Stimulated activated CD4-positive, alpha-beta T cell treated with anti-CD3 and anti-CD28 coated beads, Interleukin-12 subunit alpha, Interleukin-12 subunit beta, amount 100 ng/mL, for 4 hours (primary cell): ENCODE data around the gene USP43.

Experiments
- DNase-seq: peaks from one replicate; pipeline ENCODE4 v3.0.0-alpha.2; 2020

Gene USP43

DNA sequence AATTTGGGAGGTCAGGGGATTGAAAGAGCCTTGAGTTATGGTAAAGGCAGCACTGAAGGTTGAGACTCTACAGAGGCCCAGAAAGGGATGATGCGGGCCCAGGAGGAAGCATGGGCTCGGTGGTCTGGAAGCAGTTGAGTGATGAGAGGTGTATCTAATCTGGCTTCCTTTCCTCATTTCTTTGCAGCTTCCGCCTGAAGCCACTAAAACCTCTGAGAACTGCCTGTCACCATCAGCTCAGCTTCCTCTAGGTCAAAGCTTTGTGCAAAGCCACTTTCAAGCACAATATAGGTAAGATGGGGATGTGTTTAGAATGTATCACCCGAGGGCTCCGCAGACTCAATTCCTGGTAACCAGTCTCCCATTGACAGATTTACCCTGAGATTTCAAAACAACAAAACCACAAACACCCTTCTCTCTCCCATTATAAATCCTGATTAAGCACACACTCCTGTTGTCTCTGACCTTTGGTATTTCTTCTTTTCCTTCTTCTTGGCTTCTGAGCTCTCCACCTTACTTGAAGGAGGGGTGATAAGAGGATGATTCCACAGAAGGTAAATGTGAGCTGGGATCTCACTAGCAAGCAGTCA is 21.2 kb downstream of the USP43 start:
- no peak for DNase-seq

DNA sequence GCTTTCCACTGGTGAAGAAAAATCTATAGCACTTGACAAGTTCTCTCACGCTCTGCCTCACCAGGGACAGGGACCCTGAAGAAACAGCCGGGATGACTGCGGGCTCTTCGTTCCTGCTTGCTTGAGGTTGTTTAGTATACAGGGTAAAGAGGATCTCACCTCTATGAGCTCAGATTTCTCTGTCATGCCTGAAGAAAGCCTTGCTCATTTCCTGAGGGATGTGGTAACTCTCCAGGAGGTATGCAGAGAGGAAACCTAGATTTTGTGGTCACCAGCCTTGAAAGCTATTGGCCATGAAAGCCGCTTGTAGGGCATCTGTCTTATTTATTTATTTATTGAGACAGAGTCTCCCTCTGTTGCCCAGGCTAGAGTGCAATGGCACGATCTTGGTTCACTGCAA is 23.2 kb downstream of the USP43 start:
- DNase-seq, result no peak

DNA sequence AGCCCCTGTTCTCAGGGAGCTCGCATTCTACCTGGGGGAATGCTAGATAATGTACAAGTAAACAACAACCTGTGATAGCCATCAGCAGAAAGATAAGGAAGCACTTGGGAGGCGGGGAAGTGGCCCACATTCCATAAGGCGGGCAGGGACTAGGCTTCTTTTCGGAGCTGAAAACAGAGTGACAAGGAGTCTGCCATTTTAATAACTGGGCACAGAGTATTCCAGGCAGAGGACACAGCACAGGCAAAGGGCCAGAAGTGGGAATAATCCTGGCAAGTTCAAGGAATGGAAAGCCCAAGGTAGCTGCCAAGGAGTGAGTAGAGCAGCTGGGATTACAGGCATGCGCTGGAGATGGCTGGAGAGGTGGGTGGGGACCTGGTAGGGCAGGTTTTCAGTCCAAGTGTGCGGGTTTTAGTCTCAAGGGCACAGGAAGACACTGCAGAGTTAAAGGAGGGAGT is 24.3 kb downstream of the USP43 start:
- no peak for DNase-seq

DNA sequence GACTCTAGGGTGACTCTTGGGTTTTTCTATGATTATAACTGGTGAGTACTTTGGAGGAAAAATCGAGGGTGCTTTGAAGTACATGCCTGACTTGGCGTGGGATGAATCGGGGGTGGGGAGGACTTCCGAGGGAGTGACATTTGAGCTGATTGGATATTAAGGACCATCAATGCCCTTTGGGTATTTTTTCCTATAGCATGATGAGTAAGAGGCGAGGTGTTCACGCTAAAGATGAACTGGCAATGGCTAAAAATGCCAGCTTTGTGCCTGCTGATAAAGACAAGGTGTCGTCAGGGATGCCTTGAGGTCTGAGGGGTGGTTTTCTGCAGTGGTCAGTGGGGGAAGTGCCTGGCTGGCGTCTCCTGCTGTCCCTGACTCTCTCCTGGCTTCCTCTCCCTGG is 25.3 kb downstream of the USP43 start:
- no peak for DNase-seq

DNA sequence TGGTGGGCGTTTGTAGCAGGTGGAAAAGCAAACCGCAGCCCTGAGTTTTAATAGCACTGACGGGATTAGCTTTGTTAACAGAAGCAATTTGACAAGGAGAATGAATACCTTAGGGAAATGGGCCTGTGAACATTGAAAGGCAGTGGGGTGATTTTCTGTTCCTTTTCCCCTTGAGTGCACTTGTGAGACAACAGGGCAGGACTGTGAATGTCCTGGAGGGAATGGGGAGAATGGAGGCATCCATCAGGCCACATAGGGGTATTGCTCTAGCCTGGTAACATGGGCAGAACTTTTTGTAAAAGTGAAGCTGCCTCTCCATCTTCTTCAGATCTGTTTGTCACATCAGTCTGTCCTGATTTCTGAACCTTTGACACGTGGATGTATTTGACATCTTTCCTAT is 26.2 kb downstream of the USP43 start:
- no peak for DNase-seq

DNA sequence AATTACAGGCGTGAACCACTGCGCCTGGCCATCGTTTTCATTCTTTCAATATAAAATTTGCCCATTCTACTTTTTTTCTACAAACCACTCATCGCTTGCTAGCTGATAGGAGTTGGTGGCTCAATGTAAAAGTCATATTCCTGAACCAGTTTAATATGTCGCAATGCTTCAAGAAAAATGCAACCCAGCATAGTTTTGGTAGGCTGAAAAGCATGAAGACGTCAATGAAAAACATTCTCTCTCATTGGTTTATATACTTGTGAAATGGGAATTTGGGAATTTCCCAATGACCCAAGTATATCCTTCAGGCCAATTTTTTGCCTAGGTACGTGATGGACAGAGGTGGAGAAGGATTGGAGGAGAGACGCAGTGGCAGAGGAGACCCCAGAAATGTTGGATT is 26.9 kb downstream of the USP43 start:
- DNase-seq, result no peak

DNA sequence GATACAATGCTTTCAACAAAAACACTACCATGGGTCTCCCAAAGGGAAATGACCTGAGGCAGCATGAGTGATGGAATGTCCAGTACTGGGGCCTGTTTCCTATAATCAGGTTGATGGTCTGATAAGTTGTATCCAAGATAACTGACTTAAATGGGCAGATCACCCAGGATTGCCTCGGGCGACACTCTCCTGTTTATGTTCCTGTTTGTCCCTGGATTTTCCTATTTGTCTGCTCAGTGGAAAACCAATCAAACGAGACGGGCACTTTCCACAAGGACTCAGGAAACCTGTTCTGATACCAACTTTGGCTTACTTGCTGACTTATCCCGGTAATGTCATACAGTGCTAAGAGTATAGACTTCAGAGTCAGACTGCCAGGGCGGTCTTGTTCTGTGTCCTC is 27.4 kb downstream of the USP43 start:
- no peak for DNase-seq

DNA sequence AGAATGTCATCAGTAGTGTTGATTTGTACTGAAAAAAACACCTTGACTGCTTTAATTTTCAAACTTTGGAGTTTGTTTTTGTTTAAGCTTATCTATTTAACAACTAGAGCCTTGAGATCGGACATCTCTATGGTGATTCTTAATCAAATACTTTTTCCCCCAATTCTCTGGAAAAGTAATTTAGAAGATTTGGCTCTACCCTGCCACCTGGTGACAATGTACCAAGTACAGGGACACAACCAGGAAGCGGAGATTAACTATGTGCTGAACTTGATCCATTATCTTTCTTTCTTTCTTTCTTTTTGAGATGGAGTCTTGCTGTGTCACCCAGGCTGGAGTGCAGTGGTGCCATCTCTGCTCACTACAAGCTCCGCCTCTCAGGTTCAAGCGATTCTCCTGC is 30.8 kb downstream of the USP43 start:
- no peak for DNase-seq

DNA sequence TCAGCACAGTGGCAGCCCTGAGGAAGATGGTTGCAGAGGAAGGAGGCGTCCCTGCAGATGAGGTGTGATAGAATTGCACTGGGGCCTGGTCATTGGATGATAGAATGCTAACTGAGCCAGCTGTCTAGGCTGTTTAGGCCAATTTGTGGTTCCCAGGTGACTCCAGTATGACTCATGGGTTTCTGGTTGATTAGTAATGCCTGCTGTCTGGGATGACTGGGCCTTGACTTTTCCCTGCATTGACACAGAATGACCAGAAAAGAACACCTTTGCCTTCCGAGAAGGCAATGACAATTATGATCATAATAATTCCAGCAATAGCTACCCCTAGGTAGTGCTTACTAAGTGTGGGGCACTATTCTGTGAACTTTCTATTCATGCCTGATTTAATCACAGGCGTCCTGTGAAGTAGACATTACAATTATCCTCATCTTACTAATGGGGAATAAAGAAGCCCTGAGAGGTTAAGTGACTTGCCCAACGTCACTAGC is 31.5 kb downstream of the USP43 start:
- no peak for DNase-seq

DNA sequence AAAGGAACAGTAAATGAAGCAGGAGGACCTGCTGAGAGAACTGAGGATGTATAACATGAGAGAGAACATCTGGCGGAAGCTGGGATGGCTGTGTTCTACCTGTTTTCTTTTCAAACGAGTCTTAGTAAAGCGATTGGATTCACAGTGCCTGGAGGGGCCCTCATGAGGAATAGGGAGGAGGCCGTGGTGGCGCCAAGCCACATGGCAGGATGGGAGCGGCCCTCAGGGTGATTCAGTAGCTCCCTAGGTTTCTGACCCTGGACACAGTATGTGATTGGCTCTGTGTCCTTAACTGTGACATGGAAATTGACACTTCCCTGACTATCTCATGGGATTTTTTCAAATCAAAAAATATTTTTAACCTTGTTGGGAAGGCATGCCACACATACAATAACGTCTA is 32.1 kb downstream of the USP43 start:
- no peak for DNase-seq

DNA sequence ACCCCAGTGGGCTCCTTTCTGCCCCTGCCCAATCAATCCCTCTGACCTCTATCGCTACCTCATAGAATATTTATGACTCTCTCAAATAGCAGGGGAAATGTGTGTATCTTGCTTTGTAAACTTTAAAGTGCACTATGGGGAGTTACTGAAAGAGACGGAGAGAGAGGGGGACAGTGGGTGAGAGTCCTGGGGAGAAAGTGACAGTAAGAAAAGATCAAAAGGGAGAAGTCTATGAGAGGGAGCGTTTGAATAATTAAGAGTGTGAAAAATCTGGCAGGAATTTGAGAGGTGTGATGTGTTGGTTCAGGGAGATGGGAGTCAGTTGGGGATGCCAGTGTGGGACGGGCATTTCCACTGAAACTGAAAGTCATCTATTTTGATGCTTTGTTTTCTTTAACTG is 32.6 kb downstream of the USP43 start:
- no peak for DNase-seq

DNA sequence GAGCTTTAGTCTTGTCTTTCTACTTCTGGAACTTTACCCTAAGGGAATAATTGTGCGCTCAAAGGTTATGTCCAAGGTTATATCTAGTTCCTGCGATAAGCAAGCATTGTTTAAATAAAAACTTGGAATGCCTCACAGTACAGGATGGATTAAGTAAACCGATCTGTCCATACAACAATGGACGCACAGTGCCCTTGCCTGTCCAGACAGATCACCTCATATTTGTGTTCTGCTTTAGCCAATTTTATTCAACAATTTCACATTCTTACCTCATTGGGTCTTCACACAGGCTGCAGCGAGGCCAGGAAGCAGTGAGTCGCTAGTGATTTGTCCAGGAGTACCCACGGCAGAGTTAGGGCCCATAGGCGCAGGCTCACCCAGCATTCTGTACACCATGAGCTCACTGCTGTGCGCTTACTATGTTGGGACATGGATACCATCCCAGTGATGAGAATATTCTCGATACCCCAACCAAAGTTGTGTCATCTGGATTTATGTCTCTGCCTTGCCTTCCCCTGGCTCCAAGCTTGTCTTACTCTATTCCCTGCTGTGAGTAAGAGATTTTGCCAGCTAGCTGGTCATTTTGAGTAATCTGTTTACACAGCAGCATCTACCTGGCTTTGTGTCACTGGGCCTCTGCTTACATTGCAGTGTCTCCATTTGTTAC is 39.8 kb downstream of the USP43 start:
- no peak for DNase-seq

DNA sequence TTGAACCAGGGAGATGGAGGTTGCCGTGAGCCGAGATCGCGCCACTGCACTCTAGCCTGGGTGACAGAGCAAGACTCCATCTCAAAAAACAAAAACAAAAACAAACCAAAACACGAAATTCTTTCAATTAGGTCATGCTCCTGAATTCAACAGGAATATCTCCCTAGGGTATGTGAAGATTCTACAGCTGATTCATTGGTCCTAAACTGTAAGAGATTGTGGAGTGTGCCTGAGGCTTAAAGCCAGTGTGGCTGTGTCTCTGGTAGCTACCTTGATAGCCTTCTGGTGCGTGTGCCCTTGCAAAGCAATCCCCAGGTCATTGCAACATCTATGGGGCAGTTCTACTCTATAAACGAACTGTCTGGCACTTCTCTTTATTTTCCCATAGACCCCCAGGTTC is 48.4 kb downstream of the USP43 start:
- no peak for DNase-seq

DNA sequence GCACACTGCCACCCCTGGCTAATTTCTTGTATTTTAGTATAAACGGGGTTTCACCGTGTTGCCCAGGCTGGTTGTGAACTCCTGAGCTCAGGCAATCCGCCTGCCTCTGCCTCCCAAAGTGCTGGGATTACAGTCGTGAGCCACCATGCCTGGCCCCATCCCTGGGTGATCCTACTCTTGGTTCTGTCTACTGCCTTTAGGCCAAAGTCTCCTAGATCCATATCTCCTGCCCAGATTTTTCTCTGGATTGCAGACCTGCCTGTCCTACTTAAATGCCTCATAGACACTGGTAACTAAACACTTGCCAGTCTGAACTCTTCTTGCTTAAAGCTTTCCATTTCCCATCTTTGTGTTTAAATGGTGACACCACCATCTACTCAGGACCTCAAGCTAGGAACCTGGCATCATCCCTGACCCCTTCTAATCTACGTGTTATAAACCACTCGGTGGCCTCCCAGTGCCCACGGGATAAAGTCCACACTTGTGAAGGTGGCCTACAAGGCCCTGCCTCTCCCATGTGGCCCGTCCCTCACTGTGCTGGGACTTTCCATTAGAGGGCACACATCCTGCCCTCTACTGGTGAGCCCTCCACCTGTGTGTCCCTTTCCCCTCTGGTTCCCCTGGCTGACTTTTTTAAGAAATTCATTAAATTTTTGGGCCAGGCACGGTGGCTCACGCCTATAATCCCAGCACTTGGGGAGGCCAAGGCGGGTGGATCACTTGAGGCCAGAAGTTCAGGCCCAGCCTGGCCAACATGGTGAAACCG is 51.1 kb downstream of the USP43 start:
- DNase-seq, result no peak

DNA sequence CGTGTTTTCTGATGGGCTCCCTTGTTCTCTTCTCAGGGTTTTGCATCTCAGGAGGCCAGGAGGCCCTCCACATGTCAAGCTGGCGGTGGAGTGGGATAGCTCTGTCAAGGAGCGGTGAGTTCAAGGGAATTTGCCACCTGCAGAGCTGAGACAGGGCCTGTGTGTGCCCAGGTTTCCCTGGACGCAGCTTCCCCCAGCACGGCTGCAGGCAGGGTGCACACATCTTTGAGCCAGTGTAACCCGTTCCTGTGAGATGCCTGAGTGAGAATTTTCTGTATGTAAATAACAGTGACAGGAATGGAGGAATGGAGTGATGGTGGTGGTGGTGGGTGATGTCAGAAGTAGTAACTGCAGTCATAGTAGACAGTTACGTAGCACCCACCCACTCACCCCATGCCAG is 54.8 kb downstream of the USP43 start:
- no peak for DNase-seq

DNA sequence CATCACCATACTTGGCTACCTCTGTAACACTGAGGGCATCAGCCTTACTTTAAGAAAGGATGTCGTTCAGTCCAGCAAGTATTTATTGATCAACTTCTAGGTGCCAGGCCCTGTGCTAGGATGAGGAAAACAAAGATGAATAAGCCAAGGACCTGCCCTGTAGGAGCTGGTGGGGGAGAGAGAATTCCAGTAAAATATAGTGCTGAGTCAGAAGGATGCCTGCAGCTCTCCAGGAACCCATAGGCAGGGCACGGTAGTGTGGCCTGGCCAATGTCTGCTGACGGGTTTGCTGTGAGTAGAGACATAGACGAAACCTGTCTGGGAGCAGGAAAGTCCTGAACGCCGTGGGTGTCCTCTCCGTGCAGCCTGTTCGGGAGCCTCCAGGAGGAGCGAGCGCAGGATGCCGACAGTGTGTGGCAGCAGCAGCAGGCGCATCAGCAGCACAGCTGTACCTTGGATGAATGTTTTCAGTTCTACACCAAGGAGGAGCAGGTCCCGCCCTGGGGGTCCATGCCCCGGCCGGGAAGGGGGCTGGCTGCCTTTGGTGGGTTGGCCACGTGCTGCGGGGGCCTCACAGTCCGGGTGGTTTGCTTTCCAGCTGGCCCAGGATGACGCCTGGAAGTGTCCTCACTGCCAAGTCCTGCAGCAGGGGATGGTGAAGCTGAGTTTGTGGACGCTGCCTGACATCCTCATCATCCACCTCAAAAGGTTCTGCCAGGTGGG is 55.6 kb downstream of the USP43 start:
- DNase-seq, result no peak

DNA sequence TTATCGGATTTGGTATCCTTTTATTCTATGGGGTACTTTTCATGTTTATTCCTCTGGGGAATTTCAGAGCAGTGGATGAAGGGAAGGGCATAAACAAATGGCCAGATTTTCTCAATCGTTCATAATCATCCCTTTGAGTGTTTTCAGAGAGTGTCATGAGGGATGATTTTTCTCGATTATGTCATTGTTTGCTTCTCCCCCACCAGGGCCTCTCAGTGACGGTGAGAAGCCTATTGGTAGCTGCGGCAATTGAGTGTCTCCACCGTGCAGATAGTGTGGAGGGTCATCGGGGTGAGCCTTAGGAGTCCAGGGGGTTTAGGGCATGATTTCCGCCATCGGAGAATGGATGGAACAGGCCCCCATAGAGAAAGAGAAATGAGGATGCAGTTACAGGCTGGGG is 57.2 kb downstream of the USP43 start:
- DNase-seq, result no peak

DNA sequence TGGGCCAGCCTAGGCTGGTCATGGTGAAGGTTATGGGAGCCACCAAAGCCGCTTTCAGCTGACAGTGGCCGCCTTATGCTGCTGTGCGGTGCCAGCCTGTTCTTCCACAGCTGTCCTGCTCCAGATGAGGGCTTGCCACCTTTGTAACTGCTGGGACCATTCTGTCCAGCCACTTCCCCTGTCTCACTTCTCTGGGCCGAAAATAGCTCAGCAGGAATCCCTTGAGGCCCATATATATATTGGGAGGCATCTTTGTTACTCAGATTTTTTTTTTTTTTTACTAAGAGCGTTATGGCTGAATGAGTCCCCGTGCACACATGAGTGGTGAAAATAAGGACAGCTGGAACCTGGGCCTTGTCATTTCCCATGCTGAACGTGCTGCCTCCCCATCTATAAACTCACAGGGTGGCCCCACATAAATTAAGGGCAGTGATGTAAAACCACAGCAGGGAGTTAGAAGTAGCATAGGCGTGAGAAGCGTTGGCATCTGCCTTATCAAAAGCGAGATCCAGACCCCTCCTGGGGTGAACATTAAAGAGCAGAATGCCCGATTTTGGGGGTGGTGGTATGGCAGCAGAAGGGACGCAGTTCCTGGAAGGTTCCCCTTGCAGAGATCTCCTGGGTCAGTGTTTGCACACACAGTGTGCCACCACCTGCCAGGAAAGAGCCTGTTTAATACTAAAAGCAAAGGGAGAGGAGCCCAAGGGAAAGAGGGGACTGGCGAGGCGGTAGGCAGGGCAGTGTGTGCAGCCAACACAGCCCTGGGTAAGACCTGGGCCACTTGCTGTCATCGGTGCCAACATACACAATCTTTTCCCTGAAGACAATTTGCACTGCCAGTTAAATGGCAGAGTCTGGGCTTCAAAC is 57.8 kb downstream of the USP43 start:
- no peak for DNase-seq

DNA sequence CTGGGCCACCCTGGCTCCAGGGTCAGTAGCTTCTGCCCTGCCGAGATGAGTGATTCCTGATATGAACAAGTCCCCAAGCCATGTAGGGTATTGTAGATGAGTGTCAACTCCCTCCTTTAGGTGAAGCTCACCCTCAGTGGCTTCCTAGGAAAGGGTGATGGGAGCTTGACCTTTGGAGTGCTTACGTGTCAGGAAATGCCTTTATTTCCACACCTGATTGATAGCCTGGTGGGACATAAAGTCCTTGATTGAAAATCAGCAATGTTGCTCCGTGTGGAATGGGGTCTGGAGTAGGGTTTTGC is 58.4 kb downstream of the USP43 start:
- DNase-seq, result no peak

DNA sequence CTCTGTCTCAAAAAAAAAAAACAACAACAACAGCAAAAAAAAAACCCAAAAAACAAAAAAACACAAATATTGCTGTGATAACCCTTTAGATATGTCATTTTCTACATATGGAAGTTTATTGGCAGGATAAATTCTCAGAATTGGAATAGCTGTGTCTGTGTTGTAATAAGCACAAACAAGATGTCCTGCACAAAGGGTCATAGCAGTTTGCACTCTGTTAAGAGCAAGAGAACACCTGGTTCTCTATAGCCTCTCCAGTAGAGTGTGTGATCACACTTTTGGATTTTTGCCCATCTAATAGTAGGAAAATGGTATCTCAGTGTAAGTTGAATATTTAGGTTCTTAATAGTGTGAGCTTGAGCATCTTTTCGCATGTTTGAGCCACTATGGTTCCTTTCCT is 60.4 kb downstream of the USP43 start:
- no peak for DNase-seq

DNA sequence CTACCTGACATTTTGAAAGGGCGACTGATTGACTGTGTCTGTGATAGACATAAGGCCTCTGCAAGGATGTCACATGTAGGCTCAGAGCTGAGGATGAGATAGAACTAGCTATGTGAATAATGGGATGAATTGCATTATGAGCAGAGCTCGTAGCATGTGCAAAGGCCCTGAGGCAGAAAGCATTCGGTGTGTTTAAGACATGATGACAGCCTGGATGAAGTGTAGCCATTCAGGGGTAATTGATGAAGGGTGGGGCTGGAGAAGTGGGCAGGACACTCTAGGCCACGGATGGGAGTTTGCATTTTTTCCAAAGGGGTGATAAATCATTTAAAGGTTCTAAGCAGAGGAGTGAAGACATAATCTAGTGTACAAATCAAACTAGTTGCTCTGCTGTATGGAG is 62.6 kb downstream of the USP43 start:
- no peak for DNase-seq

DNA sequence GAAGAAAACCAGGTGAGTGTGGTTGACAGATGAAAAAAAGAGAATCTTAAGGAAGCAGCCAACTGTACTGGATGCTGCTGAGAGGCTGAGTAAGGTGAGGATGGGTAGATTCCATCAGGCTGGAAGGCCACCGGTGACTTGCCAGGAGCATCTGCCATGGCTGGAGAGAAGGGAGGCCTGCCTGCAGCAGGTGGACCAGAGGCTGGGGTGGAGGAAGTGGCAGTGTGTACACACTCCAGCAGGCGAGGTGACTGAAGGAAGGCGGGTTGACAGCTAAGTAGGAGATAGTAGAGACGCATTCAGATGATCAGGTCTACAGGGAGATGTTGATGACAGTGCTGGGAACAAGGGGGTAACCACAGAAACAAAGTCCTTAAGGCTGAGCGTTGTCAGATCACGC is 69.5 kb downstream of the USP43 start:
- no peak for DNase-seq

DNA sequence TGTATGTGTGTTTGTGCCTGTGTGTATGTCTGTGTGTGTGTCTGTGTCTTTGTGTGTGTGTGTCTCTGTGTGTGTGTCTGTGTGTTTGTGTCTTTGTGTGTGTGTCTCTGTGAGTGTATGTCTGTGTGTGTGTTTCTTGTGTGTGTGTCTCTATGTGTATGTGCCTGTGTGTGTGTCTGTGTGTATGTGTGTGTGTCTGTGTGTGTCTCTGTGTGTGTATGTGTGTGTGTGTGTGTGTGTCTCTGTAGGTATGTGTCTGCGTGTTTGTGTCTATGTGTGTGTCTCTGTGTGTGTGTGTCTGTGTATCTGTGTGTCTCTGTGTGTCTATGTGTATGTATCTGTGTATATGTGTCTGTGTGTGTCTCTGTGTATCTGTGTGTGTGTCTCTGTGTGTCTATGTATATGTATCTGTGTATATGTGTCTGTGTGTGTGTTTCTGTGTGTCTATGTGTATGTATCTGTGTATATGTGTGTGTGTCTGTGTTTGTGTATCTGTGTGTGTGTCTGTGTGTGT is 70.2 kb downstream of the USP43 start:
- DNase-seq, result no peak
